OCI-LY7 (cell line): Measurements from ENCODE around the gene KDM1A. TPM values are rescaled to one million over a fixed set of nuclear protein-coding genes. Genes with fewer than 3 reads are reported as not detected.

Source experiments
- BruUV-seq: library from RNA; stranded (reverse); fragments of 400-500 nt; replicated peaks from 2 replicates; lab custom pipeline; 2021; lab: Mats Ljungman, UMichigan
- CTCF ChIA-PET: fragments of 300-600 bp; sonication (Branson Sonifier 250); formaldehyde crosslinking; loops from one replicate; lab custom pipeline; 2022; ENCODE audit warnings: antibody characterized with exemption; ENCODE audit not compliant: unreplicated experiment; lab: Charles Lee
- POLR2A ChIA-PET: fragments of 300-600 bp; sonication (Branson Sonifier 250); formaldehyde crosslinking; loops from one replicate; lab custom pipeline; 2022; ENCODE audit warnings: antibody characterized with exemption; lab: Charles Lee
- DNase-seq: peaks from one replicate; pipeline ENCODE4 v3.0.0-alpha.2; 2015; ENCODE audit warnings: low spot score
- H2AFZ ChIP-seq: fragments of 200-600 bp; sonication (generic), shearing (Covaris generic); 2 replicates; pipeline ENCODE4 v1.6.1; 2014; ENCODE audit warnings: mild to moderate bottlenecking, antibody characterized with exemption, low read length, moderate library complexity
- H3K27ac ChIP-seq: fragments of 200-600 bp; sonication (generic); 2 replicates; pipeline ENCODE4 v1.5.1; 2014; ENCODE audit warnings: mixed run types, low read depth, mild to moderate bottlenecking, moderate library complexity, low read length, inconsistent platforms; ENCODE audit not compliant: poor library complexity, severe bottlenecking
- H3K36me3 ChIP-seq: fragments of 200-600 bp; sonication (generic); 2 replicates; pipeline ENCODE4 v1.6.1; 2014; ENCODE audit warnings: mild to moderate bottlenecking, antibody characterized with exemption, low read length, moderate library complexity, mixed read lengths; ENCODE audit not compliant: insufficient read depth
- H3K4me1 ChIP-seq: fragments of 200-600 bp; sonication (generic); 2 replicates; pipeline ENCODE4 v1.5.1; 2014; ENCODE audit warnings: mild to moderate bottlenecking, low read length; ENCODE audit not compliant: insufficient read depth, poor library complexity, severe bottlenecking
- H3K4me2 ChIP-seq: fragments of 200-600 bp; sonication (generic); 2 replicates; pipeline ENCODE4 v1.6.1; 2014; ENCODE audit warnings: mild to moderate bottlenecking, low read length
- H3K4me3 ChIP-seq: fragments of 200-600 bp; sonication (generic); 2 replicates; pipeline ENCODE4 v1.5.1; 2014; ENCODE audit warnings: mild to moderate bottlenecking, low read depth, low read length; ENCODE audit not compliant: poor library complexity, severe bottlenecking
- H3K79me2 ChIP-seq: fragments of 200-600 bp; sonication (generic); 2 replicates; pipeline ENCODE4 v1.6.1; 2016; ENCODE audit warnings: low read depth, mild to moderate bottlenecking, low read length, moderate library complexity, mixed read lengths; ENCODE audit not compliant: insufficient read depth
- H3K9me2 ChIP-seq: fragments of 200-600 bp; sonication (generic); 2 replicates; pipeline ENCODE4 v1.6.1; 2016; ENCODE audit warnings: mild to moderate bottlenecking, low read length, mixed read lengths; ENCODE audit not compliant: insufficient read depth
- H3K9me3 ChIP-seq: fragments of 200-600 bp; sonication (generic); 2 replicates; pipeline ENCODE4 v1.6.1; 2014; ENCODE audit warnings: mild to moderate bottlenecking, mixed run types, low read length, mixed read lengths
- H4K20me1 ChIP-seq: fragments of 200-600 bp; sonication (generic); 2 replicates; pipeline ENCODE4 v1.6.1; 2014; ENCODE audit warnings: mild to moderate bottlenecking, antibody characterized with exemption, low read length, moderate library complexity, mixed read lengths; ENCODE audit not compliant: insufficient read depth
- CTCF ChIP-seq: fragments of 200-600 bp; sonication (generic); conservative IDR thresholded peaks from 2 replicates; pipeline ENCODE4 v1.5.1; 2014; ENCODE audit warnings: mild to moderate bottlenecking, antibody characterized with exemption, low read length, moderate library complexity, mixed read lengths
- EZH2phosphoT487 ChIP-seq: fragments of 200-600 bp; sonication (generic); IDR thresholded peaks from 2 replicates; pipeline ENCODE4 v1.6.1; 2018; ENCODE audit warnings: low read depth, borderline replicate concordance, mild to moderate bottlenecking, mixed run types, antibody characterized with exemption, low read length, moderate library complexity, mixed read lengths
- intact Hi-C: fragments of 100-400 bp; cut with micrococcal nuclease; formaldehyde crosslinking; loops from one replicate; pipeline ENCODE4 v1.10.0; 2022; ENCODE audit not compliant: unreplicated experiment
- total RNA-seq, 2 experiments: library from RNA; depleted of rRNA in 1 of 2; stranded (reverse); fragments of >200 nt in 1 of 2; shearing (Covaris generic) in 1 of 2; gene quantifications; 2 replicates each; pipeline ENCODE4 v1.2.3, GENCODE V29; 2014 to 2022

KDM1A gene
- total RNA-seq, 2 experiments from 2014 or later = 88.8 to 95.5 TPM

DNA sequence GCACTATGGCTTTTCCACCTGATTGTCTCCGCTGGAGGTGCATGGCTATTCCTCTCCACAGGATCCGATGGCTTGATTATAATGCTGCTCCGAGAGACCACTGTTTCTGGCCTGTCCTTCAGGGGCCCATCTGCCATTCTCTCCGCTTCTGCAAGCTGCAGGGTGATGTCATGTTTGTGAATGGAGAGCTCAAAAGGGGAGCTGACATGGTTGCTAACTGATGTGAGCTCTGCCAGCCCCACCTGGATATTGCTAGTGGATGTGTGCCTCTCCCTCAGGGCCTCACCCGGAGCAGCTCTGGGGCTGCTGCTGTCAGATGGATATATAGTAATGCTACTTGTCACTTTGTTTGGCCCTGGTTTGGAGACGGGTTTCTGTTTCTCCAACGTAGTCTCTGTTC is 72.3 kb downstream of the KDM1A start:
- no peak for TF ChIP-seq CTCF
- no peak for TF ChIP-seq EZH2phosphoT487
- ChIA-PET POLR2A (interaction anchor here (0.7 kb wide), 1 partner anchor 128 kb away, joined by 3 read pairs; no protein-coding TSS in a partner anchor), CTCF (no interaction called here)
- DNase-seq = no peak
- peaks cover 63% of the 10 kb centered on the region for H3K36me3 ChIP-seq
- no peaks in the 10 kb centered on the region for H3K4me1 ChIP-seq
- H3K79me2 ChIP-seq = no peaks in the 10 kb centered on the region
- no peaks in the 10 kb centered on the region for H4K20me1 ChIP-seq
- no peak overlapping the region for H2AFZ ChIP-seq
- intact Hi-C loops = loop anchor here (10.0 kb wide), 1 partner anchor 183 kb away; no protein-coding TSS in a partner anchor
- H3K4me2 ChIP-seq = no peak overlapping the region
- H3K9me2 ChIP-seq = no peaks in the 10 kb centered on the region
- H3K9me3 ChIP-seq = no peaks in the 10 kb centered on the region
- no peak overlapping the region for H3K4me3 ChIP-seq
- H3K27ac ChIP-seq = no peak overlapping the region
- no TSS peak for BruUV-seq

GRCh38 chr1:23092447-23092846 is 73.2 kb downstream of the KDM1A start:
- ChIA-PET POLR2A (interaction anchor here (0.7 kb wide), 1 partner anchor 127 kb away, joined by 3 read pairs; no protein-coding TSS in a partner anchor), CTCF (no interaction called here)
- H3K27ac ChIP-seq = no peak overlapping the region
- H3K36me3 ChIP-seq = peaks cover 54% of the 10 kb centered on the region
- no peaks in the 10 kb centered on the region for H3K9me2 ChIP-seq
- H3K79me2 ChIP-seq = no peaks in the 10 kb centered on the region
- no TSS peak for BruUV-seq
- H2AFZ ChIP-seq = no peak overlapping the region
- intact Hi-C loops = loop anchor here (10.0 kb wide), 1 partner anchor 182 kb away; no protein-coding TSS in a partner anchor
- no peaks in the 10 kb centered on the region for H3K4me1 ChIP-seq
- H3K9me3 ChIP-seq = no peaks in the 10 kb centered on the region
- TF ChIP-seq EZH2phosphoT487 (no peak), CTCF (no peak)
- no peak overlapping the region for H3K4me2 ChIP-seq
- H3K4me3 ChIP-seq = no peak overlapping the region
- no peaks in the 10 kb centered on the region for H4K20me1 ChIP-seq
- no peak for DNase-seq

- H3K36me3 ChIP-seq = peaks cover 23% of the 10 kb centered on the region
- H2AFZ ChIP-seq = no peak overlapping the region
- no peak overlapping the region for H3K27ac ChIP-seq
- no peaks in the 10 kb centered on the region for H3K9me2 ChIP-seq
- no peaks in the 10 kb centered on the region for H3K9me3 ChIP-seq
- DNase-seq = no peak
- intact Hi-C loops = loop anchor here (10.0 kb wide), 1 partner anchor 177 kb away; no protein-coding TSS in a partner anchor
- no peak for TF ChIP-seq CTCF
- TF ChIP-seq EZH2phosphoT487 = no peak
- no peaks in the 10 kb centered on the region for H4K20me1 ChIP-seq
- no TSS peak for BruUV-seq
- peaks cover 16% of the 10 kb centered on the region for H3K4me1 ChIP-seq
- H3K4me2 ChIP-seq = no peak overlapping the region
- POLR2A ChIA-PET = no interaction called here
- H3K4me3 ChIP-seq = no peak overlapping the region
- H3K79me2 ChIP-seq = no peaks in the 10 kb centered on the region
- CTCF ChIA-PET = no interaction called here
These were observed 78.0 kb downstream of the KDM1A start for GRCh38 chr1:23097316-23097715.
